IMR-90 (cell line): ENCODE data around the gene MYEF2. TPM values are rescaled to one million over a fixed set of nuclear protein-coding genes. Genes with fewer than 3 reads are reported as not detected.

ENCODE experiments used
- ATAC-seq: fragments of 200-7000 bp; cut with Tn5 transposase; 2 replicates; pipeline ENCODE4 v1.9.1; 2020; ENCODE audit warnings: low read depth, mild to moderate bottlenecking, moderate library complexity
- BruUV-seq: library from RNA; stranded (reverse); fragments of 400-500 nt; replicated peaks from 2 replicates; lab custom pipeline; 2021; lab: Mats Ljungman, UMichigan
- CTCF ChIA-PET: fragments of 300-600 bp; formaldehyde crosslinking; extraction: SDS; loops from one replicate; lab custom pipeline; 2021; ENCODE audit warnings: antibody characterized with exemption; lab: Yijun Ruan, JAX
- POLR2A ChIA-PET: fragments of 300-600 bp; sonication (Branson Sonifier 250); formaldehyde crosslinking; loops from one replicate; lab custom pipeline; 2022; ENCODE audit warnings: antibody characterized with exemption; ENCODE audit not compliant: unreplicated experiment; lab: Charles Lee
- DNase-seq: peaks from one replicate; pipeline ENCODE4 v3.0.0; 2013
- H2AFZ ChIP-seq: replicated peaks from 2 replicates; pipeline ENCODE3; 2013; ENCODE audit warnings: low read length, mild to moderate bottlenecking; ENCODE audit not compliant: poor library complexity
- H2AK5ac ChIP-seq: 2 replicates; pipeline ENCODE4 v1.6.1; 2013; ENCODE audit warnings: low read depth, low read length, inconsistent platforms
- H2AK9ac ChIP-seq: replicated peaks from 2 replicates; pipeline ENCODE3; 2013; ENCODE audit warnings: mild to moderate bottlenecking, low read depth, low read length, moderate library complexity; ENCODE audit not compliant: poor library complexity
- H2BK120ac ChIP-seq: 2 replicates; pipeline ENCODE4 v1.6.1; 2013; ENCODE audit warnings: low read depth, low read length, inconsistent platforms
- H2BK15ac ChIP-seq: 3 replicates; pipeline ENCODE4 v1.6.1; 2013; ENCODE audit warnings: low read depth, low read length, inconsistent platforms
- H2BK20ac ChIP-seq: 2 replicates; pipeline ENCODE4 v1.6.1; 2013; ENCODE audit warnings: low read depth, mild to moderate bottlenecking, inconsistent platforms, low read length, moderate library complexity
- H2BK5ac ChIP-seq: 2 replicates; pipeline ENCODE4 v1.6.1; 2013; ENCODE audit warnings: mild to moderate bottlenecking, low read depth, low read length, inconsistent platforms; ENCODE audit not compliant: poor library complexity, severe bottlenecking
- H3K14ac ChIP-seq: replicated peaks from 2 replicates; pipeline ENCODE4 v1.6.1; 2013; ENCODE audit warnings: low read depth, low read length, inconsistent platforms
- H3K18ac ChIP-seq: 2 replicates; pipeline ENCODE4 v1.6.1; 2013; ENCODE audit warnings: low read depth, low read length, control low read depth
- H3K23ac ChIP-seq: 2 replicates; pipeline ENCODE4 v1.6.1; 2013; ENCODE audit warnings: low read depth, low read length, inconsistent platforms
- H3K27ac ChIP-seq: 2 replicates; pipeline ENCODE4 v1.5.1; 2013; ENCODE audit warnings: mild to moderate bottlenecking, control low read depth, low read length; ENCODE audit not compliant: insufficient read depth
- H3K27me3 ChIP-seq: 2 replicates; pipeline ENCODE4 v1.6.1; 2013; ENCODE audit warnings: low read length; ENCODE audit not compliant: control insufficient read depth, insufficient read depth
- H3K36me3 ChIP-seq: 2 replicates; pipeline ENCODE4 v1.6.1; 2013; ENCODE audit warnings: low read length, mixed read lengths; ENCODE audit not compliant: control insufficient read depth, insufficient read depth
- H3K4ac ChIP-seq: 2 replicates; pipeline ENCODE4 v1.6.1; 2013; ENCODE audit warnings: low read depth, low read length, inconsistent platforms
- H3K4me1 ChIP-seq: 2 replicates; pipeline ENCODE4 v1.6.1; 2013; ENCODE audit warnings: low read length, mixed read lengths; ENCODE audit not compliant: control insufficient read depth, insufficient read depth
- H3K4me2 ChIP-seq: 2 replicates; pipeline ENCODE4 v1.6.1; 2013; ENCODE audit warnings: low read depth, mild to moderate bottlenecking, control low read depth, low read length, moderate library complexity
- H3K4me3 ChIP-seq: 2 replicates; pipeline ENCODE4 v1.5.1; 2013; ENCODE audit warnings: low read depth, mild to moderate bottlenecking, control low read depth, low read length, moderate library complexity; ENCODE audit not compliant: insufficient read depth
- H3K56ac ChIP-seq: 2 replicates; pipeline ENCODE4 v1.6.1; 2013; ENCODE audit warnings: low read length, inconsistent platforms; ENCODE audit not compliant: insufficient read depth; ENCODE audit errors: extremely low read depth
- H3K79me1 ChIP-seq, 2 experiments: 2 replicates each; pipeline ENCODE4 v1.6.1; 2013; ENCODE audit warnings: low read length in 2 of 2, inconsistent platforms in 1 of 2, low read depth in 1 of 2
- H3K9ac ChIP-seq: 2 replicates; pipeline ENCODE4 v1.6.1; 2013; ENCODE audit warnings: low read depth, low read length, control low read depth
- H3K9me1 ChIP-seq: 2 replicates; pipeline ENCODE4 v1.6.1; 2013; ENCODE audit warnings: low read length, inconsistent platforms; ENCODE audit not compliant: insufficient read depth
- H3K9me3 ChIP-seq: 2 replicates; pipeline ENCODE4 v1.6.1; 2013; ENCODE audit warnings: low read length; ENCODE audit not compliant: control insufficient read depth, insufficient read depth
- H4K20me1 ChIP-seq: 2 replicates; pipeline ENCODE4 v1.6.1; 2013; ENCODE audit warnings: low read length, inconsistent platforms; ENCODE audit not compliant: insufficient read depth
- H4K5ac ChIP-seq: 2 replicates; pipeline ENCODE4 v1.6.1; 2013; ENCODE audit warnings: mild to moderate bottlenecking, low read depth, low read length, control low read depth
- H4K8ac ChIP-seq, 2 experiments: 2 replicates each; pipeline ENCODE4 v1.6.1; 2013; ENCODE audit warnings: low read depth in 2 of 2, low read length in 2 of 2, control low read depth in 1 of 2, inconsistent platforms in 1 of 2
- H4K91ac ChIP-seq: 2 replicates; pipeline ENCODE4 v1.6.1; 2013; ENCODE audit warnings: low read depth, low read length, inconsistent platforms; ENCODE audit not compliant: insufficient read depth
- BHLHE40 ChIP-seq: fragments of 150-350 bp; IDR thresholded peaks from 2 replicates; pipeline ENCODE4 v1.6.1; 2016; ENCODE audit warnings: mild to moderate bottlenecking, low read depth, low read length
- CHD1 ChIP-seq: IDR thresholded peaks from 2 replicates; pipeline ENCODE4 v1.6.1; 2012; ENCODE audit warnings: low read depth, low read length, improper control_type of control experiment
- FOS ChIP-seq: fragments of 150-350 bp; IDR thresholded peaks from 2 replicates; pipeline ENCODE4 v1.6.1; 2016; ENCODE audit warnings: low read depth, low read length
- RAD21 ChIP-seq: IDR thresholded peaks from 2 replicates; pipeline ENCODE4 v1.6.1; 2012; ENCODE audit warnings: low read length, improper control_type of control experiment
- RCOR1 ChIP-seq: IDR thresholded peaks from 2 replicates; pipeline ENCODE4 v1.6.1; 2012; ENCODE audit warnings: mild to moderate bottlenecking, low read length, improper control_type of control experiment; ENCODE audit not compliant: insufficient replicate concordance
- RFX5 ChIP-seq: IDR thresholded peaks from 2 replicates; pipeline ENCODE4 v1.8.0; 2012; ENCODE audit warnings: low read depth, mild to moderate bottlenecking, low read length, moderate library complexity
- WGBS, 2 experiments: methylation state at CpG; one replicate each; pipeline versions ENCODE4 v1.1.5 to v1.1.7; 2013; ENCODE audit warnings: missing lambda C conversion rate in 2 of 2; ENCODE audit not compliant: insufficient read length in 1 of 2; ENCODE audit errors: extremely low coverage in 2 of 2; 5-methylcytosine and 5-hydroxymethylcytosine counted together
- dilution Hi-C: fragments of 300-500 bp; cut with HindIII; formaldehyde crosslinking; loops from one replicate; pipeline ENCODE4 v1.14.3; 2018; ENCODE audit warnings: low sequenced_read_pairs; ENCODE audit not compliant: unreplicated experiment
- in situ Hi-C: fragments of 300-500 bp; cut with MboI; formaldehyde crosslinking; loops from 3 replicates; pipeline ENCODE4 v1.14.3; 2019; ENCODE audit warnings: low sequenced_read_pairs, inconsistent platforms, mixed read lengths
- intact Hi-C: fragments of 100-400 bp; cut with micrococcal nuclease; formaldehyde crosslinking; loops from 2 replicates; pipeline ENCODE4 v1.10.0; 2022
- polyA plus RNA-seq, 3 experiments: library from polyadenylated mRNA; depleted of rRNA; stranded (reverse); fragments of >200 nt; gene quantifications; 2 replicates each; pipeline ENCODE4 v1.2.3, GENCODE V29; 2012; ENCODE audit warnings: low replicate concordance in 1 of 3
- total RNA-seq: library from RNA; depleted of rRNA; stranded (reverse); fragments of >200 nt; gene quantifications from 2 replicates; pipeline ENCODE4 v1.2.3, GENCODE V29; 2012

The MYEF2 gene
- total and polyA plus RNA-seq, 2 of the 4 experiments (the other 2 are of a cell fraction), result 4.5 to 5.8 TPM

DNA sequence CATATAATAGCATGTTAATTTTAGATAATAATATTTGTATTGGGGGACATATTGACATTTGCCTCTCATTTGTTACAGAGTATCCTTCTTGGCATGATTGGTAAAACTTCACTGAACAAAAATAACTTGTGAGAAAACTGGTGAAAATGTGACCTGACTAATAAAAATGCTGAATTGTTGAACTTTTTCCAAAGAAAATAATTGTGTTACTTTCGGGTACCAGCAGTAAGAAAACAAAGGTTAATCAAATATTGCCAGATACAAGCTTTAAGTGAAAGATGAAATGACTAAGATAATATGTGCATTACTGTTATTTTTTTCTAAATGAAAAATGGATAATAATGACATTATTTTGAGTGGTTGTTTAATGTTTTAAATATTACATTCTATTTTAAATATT lies 43.2 kb upstream of the MYEF2 start:
- ChIA-PET CTCF (no interaction called here), POLR2A (no interaction called here)
- no peak overlapping the region for H2BK15ac ChIP-seq
- H3K4me1 ChIP-seq, result no peaks in the 10 kb centered on the region
- no TSS peak for BruUV-seq
- H3K27me3 ChIP-seq, result peaks cover 3% of the 10 kb centered on the region
- H4K20me1 ChIP-seq, result no peaks in the 10 kb centered on the region
- H2AFZ ChIP-seq, result no peak overlapping the region
- H2AK9ac ChIP-seq, result no peak overlapping the region
- intact Hi-C loops (no loop called here), dilution Hi-C loops (no loop called here), in situ Hi-C loops (no loop called here)
- no CpG with 5 or more reads among the region's 1 CpG for WGBS, 2 experiments
- H3K9me1 ChIP-seq, result no peaks in the 10 kb centered on the region
- ATAC-seq, result no peak
- H2BK20ac ChIP-seq, result no peak overlapping the region
- H4K5ac ChIP-seq, result no peak overlapping the region
- no peak overlapping the region for H3K56ac ChIP-seq
- no peaks in the 10 kb centered on the region for H3K79me1 ChIP-seq
- DNase-seq, result no peak
- no peak overlapping the region for H4K91ac ChIP-seq
- no peak overlapping the region for H2AK5ac ChIP-seq
- H3K36me3 ChIP-seq, result no peaks in the 10 kb centered on the region
- H4K8ac ChIP-seq, result no peak overlapping the region
- no peak overlapping the region for H3K4ac ChIP-seq
- H3K4me3 ChIP-seq, result no peak overlapping the region
- no peak overlapping the region for H3K23ac ChIP-seq
- no peaks in the 10 kb centered on the region for H3K9me3 ChIP-seq
- no peak overlapping the region for H3K27ac ChIP-seq
- H3K9ac ChIP-seq, result no peak overlapping the region
- no peak overlapping the region for H3K4me2 ChIP-seq
- H3K18ac ChIP-seq, result no peak overlapping the region
- TF ChIP-seq RAD21 (no peak), RCOR1 (no peak), CHD1 (no peak), RFX5 (no peak), BHLHE40 (no peak), FOS (no peak)
- no peak overlapping the region for H2BK120ac ChIP-seq
- H3K14ac ChIP-seq, result no peak overlapping the region
- no peak overlapping the region for H2BK5ac ChIP-seq
